SK-N-MC (cell line): ENCODE results near the gene ATXN7L1.
"Not testable (repeated sequence)": the region's sequence is repeated elsewhere in the genome, so short reads cannot be mapped to it uniquely, and the experiment has no call there.

ENCODE experiments used
- DNase-seq: peaks from one replicate; pipeline ENCODE4 v3.0.0-alpha.2; 2011; ENCODE audit warnings: low read depth, low spot score
- H3K27ac ChIP-seq: fragments of 200-600 bp; sonication (generic); 2 replicates; pipeline ENCODE4 v1.5.1; 2016; ENCODE audit warnings: mixed run types
- H3K36me3 ChIP-seq: fragments of 200-600 bp; sonication (generic); 2 replicates; pipeline ENCODE4 v1.6.1; 2017; ENCODE audit warnings: antibody characterized with exemption, low read length, mixed read lengths; ENCODE audit not compliant: insufficient read depth
- H3K4me3 ChIP-seq: fragments of 200-600 bp; sonication (generic); 2 replicates; pipeline ENCODE4 v1.5.1; 2016
- H3K9ac ChIP-seq: fragments of 200-600 bp; sonication (generic); 2 replicates; pipeline ENCODE4 v1.8.0; 2017; ENCODE audit warnings: mixed run types, mixed read lengths; ENCODE audit not compliant: insufficient read length
- H3K9me3 ChIP-seq: fragments of 200-600 bp; sonication (generic); 2 replicates; pipeline ENCODE4 v1.6.1; 2017; ENCODE audit warnings: low read depth, mild to moderate bottlenecking, antibody characterized with exemption, low read length, moderate library complexity, mixed read lengths
- EZH2 ChIP-seq: fragments of 200-600 bp; sonication (generic); IDR thresholded peaks from one replicate; pipeline ENCODE4 v1.6.1; 2017; ENCODE audit warnings: antibody characterized with exemption
- FOXP2 ChIP-seq: optimal IDR thresholded peaks from 2 replicates; pipeline ENCODE3; 2011; ENCODE audit warnings: mild to moderate bottlenecking, moderate library complexity; ENCODE audit not compliant: insufficient read depth; ENCODE audit errors: extremely low read length, control extremely low read depth
- POLR2AphosphoS5 ChIP-seq: IDR thresholded peaks from 2 replicates; pipeline ENCODE4 v1.6.1; 2012; ENCODE audit warnings: mild to moderate bottlenecking, low read depth, low read length, borderline replicate concordance

Gene ATXN7L1

DNA sequence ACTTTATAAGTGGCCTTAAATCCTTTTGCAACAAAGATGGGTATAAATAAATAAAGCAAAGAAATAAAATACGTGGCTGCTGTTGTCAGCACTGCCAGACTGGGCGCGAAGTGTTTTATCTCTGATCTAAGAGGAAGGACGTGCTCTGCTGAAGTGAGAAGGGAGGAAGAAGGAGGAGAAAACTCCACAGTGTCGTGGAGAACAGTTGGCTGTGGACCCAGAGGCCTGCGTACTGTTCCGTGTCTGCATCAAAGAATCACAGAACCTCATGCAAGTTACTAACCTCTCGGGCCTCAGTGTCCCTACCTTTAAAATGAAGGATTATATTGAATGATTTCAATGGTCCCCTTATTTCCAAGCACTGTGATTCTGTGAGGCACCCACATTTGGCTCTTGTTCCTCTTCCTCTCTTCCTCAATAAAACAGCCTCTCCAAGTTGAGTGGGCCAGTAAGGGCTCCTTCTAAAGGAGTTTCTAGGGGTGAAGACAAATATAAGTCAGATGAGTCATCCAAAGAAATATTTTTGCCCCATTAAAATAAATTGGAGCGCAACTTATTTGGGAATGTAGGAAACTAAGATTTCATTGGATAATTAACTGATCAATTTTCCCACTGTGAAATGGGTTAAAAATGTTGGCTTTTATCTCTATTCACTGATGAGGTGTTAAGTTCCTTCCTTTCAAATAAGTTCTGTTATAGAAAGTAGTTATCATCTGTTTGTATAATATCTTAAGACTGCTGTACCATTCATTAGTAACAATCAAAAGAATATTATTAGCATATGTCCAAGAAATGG is 168.2 kb downstream of the ATXN7L1 start:
- Histone ChIP-seq H3K9ac (no peak overlapping the region), H3K36me3 (peaks cover 2% of the 10 kb centered on the region; the same call in 1 of the 2 replicates), H3K9me3 (peaks cover 8% of the 10 kb centered on the region; the same call in 1 of the 2 replicates), H3K4me3 (no peak overlapping the region), H3K27ac (peak overlapping the region; percentile 58; the same call in 1 of the 2 replicates)
- DNase-seq, result no peak
- TF ChIP-seq POLR2AphosphoS5, result no peak
- no peak for TF ChIP-seq EZH2
- TF ChIP-seq FOXP2, result no peak

GRCh38 chr7:105707381-105707780 is 169.0 kb downstream of the ATXN7L1 start:
- H3K27ac ChIP-seq, result no peak overlapping the region
- no peak overlapping the region for H3K9ac ChIP-seq
- peaks cover 2% of the 10 kb centered on the region; the same call in 1 of the 2 replicates for H3K36me3 ChIP-seq
- DNase-seq, result no peak
- TF ChIP-seq EZH2 (no peak), POLR2AphosphoS5 (no peak), FOXP2 (no peak)
- H3K9me3 ChIP-seq, result peaks cover 8% of the 10 kb centered on the region; the same call in 1 of the 2 replicates
- H3K4me3 ChIP-seq, result no peak overlapping the region

GRCh38 chr7:105705427-105705826 is 171.0 kb downstream of the ATXN7L1 start:
- TF ChIP-seq POLR2AphosphoS5 (no peak), EZH2 (no peak), FOXP2 (no peak)
- Histone ChIP-seq H3K9me3 (no peaks in the 10 kb centered on the region), H3K27ac (no peak overlapping the region), H3K4me3 (no peak overlapping the region), H3K36me3 (peaks cover 2% of the 10 kb centered on the region; the same call in 1 of the 2 replicates), H3K9ac (no peak overlapping the region)
- DNase-seq, result no peak

- Histone ChIP-seq H3K4me3 (no peak overlapping the region), H3K27ac (no peak overlapping the region), H3K9ac (no peak overlapping the region), H3K36me3 (peaks cover 2% of the 10 kb centered on the region; the same call in 1 of the 2 replicates), H3K9me3 (no peaks in the 10 kb centered on the region)
- no peak for TF ChIP-seq EZH2
- TF ChIP-seq FOXP2, result no peak
- TF ChIP-seq POLR2AphosphoS5, result no peak
- no peak for DNase-seq
Observed at GRCh38 chr7:105703207-105703930, 173.0 kb downstream of the ATXN7L1 start.

DNA sequence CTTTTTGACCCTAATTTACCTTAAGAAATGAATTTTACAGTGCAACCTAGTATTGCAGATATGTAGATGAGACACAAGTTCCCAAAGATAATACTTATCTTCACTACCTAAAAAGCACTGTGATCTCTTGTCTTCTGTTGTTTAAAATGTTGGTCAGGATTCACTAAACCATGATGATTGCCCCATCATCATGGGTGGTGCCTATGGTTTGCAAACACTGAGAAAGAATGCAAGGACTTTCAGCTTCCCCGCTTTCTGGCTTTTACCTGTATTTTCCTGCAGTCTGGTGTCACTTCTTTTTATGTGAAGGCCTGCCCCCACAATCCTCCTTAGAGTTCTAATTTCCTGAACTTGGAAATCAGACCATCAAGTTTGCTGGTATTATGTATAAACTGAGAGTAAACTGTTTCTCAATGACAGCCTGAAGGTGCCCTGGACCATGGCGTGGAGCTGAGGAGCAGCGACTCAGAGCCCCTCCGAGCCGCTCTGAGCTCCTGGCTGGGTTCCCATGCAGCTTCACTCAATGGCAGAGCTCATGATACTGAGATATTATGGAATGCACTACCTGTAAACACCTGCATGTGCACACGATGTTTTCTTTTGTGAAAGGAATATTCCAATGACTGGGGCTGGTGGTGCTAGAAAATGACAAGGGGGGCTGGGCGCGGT is 176.7 kb downstream of the ATXN7L1 start:
- H3K9ac ChIP-seq, result no peak overlapping the region
- TF ChIP-seq POLR2AphosphoS5 (no peak), FOXP2 (no peak), EZH2 (no peak)
- no peak for DNase-seq
- no peak overlapping the region for H3K27ac ChIP-seq
- no peaks in the 10 kb centered on the region for H3K9me3 ChIP-seq
- H3K4me3 ChIP-seq, result no peak overlapping the region
- no peaks in the 10 kb centered on the region for H3K36me3 ChIP-seq

- Histone ChIP-seq H3K27ac (no peak overlapping the region), H3K9me3 (no peaks in the 10 kb centered on the region), H3K36me3 (no peaks in the 10 kb centered on the region), H3K9ac (no peak overlapping the region), H3K4me3 (no peak overlapping the region)
- TF ChIP-seq EZH2 (no peak), FOXP2 (no peak), POLR2AphosphoS5 (no peak)
- DNase-seq, result no peak
Observed at GRCh38 chr7:105698531-105698930, 177.9 kb downstream of the ATXN7L1 start.

GRCh38 chr7:105697753-105698152 is 178.6 kb downstream of the ATXN7L1 start:
- Histone ChIP-seq H3K9ac (no peak overlapping the region), H3K9me3 (no peaks in the 10 kb centered on the region), H3K4me3 (no peak overlapping the region), H3K27ac (no peak overlapping the region), H3K36me3 (no peaks in the 10 kb centered on the region)
- TF ChIP-seq POLR2AphosphoS5 (no peak), EZH2 (no peak), FOXP2 (no peak)
- DNase-seq, result no peak

GRCh38 chr7:105697169-105697568 is 179.2 kb downstream of the ATXN7L1 start:
- not testable (repeated sequence) for H3K4me3 ChIP-seq, DNase-seq, H3K36me3 ChIP-seq, H3K27ac ChIP-seq, H3K9ac ChIP-seq, H3K9me3 ChIP-seq
